ENCODE data around the gene MRPL27.

The MRPL27 gene

DNA sequence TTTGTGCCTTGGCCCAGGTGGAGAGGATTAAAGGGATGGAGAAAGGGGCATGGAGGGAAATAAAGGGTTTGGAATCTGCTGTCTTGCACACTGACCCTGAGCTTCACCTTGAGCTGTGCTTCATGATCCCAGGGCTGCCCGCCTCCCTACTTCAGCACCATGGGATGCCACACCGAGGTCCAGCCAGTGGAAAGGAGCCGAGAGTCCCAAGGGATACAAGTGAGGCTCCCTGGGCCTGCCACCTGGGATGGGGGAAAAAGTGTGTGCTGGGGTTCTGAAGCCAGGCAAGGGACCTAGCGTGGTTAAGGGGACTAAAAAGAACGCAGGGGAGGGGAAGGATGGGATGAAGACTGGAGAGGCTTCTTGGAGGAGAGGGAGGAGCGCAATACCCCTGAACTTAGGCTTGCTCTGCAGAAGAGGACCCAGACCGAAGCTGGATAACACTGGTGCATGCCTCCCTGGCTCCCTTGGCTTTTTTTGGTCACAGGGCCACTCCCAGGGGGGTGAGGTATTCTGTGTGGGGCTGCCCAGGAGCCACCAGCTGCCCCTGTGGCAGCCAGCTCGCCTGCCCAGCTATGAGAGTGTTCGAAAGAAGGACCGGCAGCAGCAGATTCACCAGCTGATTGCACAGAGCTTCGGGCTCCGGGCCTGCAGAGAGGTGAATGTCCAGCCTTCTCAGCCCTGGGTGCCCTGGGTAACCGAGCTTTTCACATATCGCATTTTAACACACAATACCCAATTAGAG is 7.2 kb downstream of the MRPL27 start:
- TF ChIP-seq, protein P1, sequence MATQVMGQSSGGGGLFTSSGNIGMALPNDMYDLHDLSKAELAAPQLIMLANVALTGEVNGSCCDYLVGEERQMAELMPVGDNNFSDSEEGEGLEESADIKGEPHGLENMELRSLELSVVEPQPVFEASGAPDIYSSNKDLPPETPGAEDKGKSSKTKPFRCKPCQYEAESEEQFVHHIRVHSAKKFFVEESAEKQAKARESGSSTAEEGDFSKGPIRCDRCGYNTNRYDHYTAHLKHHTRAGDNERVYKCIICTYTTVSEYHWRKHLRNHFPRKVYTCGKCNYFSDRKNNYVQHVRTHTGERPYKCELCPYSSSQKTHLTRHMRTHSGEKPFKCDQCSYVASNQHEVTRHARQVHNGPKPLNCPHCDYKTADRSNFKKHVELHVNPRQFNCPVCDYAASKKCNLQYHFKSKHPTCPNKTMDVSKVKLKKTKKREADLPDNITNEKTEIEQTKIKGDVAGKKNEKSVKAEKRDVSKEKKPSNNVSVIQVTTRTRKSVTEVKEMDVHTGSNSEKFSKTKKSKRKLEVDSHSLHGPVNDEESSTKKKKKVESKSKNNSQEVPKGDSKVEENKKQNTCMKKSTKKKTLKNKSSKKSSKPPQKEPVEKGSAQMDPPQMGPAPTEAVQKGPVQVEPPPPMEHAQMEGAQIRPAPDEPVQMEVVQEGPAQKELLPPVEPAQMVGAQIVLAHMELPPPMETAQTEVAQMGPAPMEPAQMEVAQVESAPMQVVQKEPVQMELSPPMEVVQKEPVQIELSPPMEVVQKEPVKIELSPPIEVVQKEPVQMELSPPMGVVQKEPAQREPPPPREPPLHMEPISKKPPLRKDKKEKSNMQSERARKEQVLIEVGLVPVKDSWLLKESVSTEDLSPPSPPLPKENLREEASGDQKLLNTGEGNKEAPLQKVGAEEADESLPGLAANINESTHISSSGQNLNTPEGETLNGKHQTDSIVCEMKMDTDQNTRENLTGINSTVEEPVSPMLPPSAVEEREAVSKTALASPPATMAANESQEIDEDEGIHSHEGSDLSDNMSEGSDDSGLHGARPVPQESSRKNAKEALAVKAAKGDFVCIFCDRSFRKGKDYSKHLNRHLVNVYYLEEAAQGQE (IDR thresholded peaks at IDR 0.05; ENCODE audit: insufficient replicate concordance, low read depth): no peak
- TF ChIP-seq SPI1 (IDR thresholded peaks at IDR 0.05; ENCODE audit: borderline replicate concordance, low read depth) (no peak), GABPA (IDR thresholded peaks at IDR 0.05; ENCODE audit: low read depth) (no peak), POLR2AphosphoS5 (IDR thresholded peaks at IDR 0.05; ENCODE audit: low read depth) (no peak)
- TF ChIP-seq, protein P2, sequence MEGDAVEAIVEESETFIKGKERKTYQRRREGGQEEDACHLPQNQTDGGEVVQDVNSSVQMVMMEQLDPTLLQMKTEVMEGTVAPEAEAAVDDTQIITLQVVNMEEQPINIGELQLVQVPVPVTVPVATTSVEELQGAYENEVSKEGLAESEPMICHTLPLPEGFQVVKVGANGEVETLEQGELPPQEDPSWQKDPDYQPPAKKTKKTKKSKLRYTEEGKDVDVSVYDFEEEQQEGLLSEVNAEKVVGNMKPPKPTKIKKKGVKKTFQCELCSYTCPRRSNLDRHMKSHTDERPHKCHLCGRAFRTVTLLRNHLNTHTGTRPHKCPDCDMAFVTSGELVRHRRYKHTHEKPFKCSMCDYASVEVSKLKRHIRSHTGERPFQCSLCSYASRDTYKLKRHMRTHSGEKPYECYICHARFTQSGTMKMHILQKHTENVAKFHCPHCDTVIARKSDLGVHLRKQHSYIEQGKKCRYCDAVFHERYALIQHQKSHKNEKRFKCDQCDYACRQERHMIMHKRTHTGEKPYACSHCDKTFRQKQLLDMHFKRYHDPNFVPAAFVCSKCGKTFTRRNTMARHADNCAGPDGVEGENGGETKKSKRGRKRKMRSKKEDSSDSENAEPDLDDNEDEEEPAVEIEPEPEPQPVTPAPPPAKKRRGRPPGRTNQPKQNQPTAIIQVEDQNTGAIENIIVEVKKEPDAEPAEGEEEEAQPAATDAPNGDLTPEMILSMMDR (IDR thresholded peaks at IDR 0.05; ENCODE audit: insufficient read depth, low read length): no peak
- no peak overlapping the region for H3K27ac ChIP-seq (replicated peaks)
- H3K4me3 ChIP-seq (replicated peaks; ENCODE audit: insufficient read depth, low read length): no peak overlapping the region
- DNase-seq (ENCODE audit: low read depth in 1 of 2, low spot score in 1 of 2): no peak
- no peaks in the 10 kb centered on the region for H3K27me3 ChIP-seq (ENCODE audit: insufficient read depth, poor library complexity, severe bottlenecking)

DNA sequence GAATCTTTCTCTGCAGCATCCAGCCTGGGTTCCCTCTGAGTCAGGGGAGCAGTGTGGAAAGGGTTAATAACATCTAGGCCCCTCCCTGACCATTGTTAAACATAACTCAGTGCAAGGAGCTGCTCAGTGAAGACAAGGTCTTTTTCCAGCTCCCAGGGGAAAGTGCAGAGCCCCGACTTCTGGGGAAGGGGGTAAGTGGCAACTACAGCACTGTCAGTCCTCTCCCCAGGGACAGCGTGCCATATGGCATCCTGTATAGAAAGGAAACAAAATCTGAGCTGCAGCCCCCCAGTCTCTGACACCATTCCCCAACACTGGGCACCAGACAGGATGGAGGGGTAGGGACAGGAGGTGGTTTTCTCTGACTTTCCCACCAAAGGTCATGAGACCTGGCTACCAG is 7.8 kb downstream of the MRPL27 start:
- Histone ChIP-seq H3K27me3 (ENCODE audit: insufficient read depth, poor library complexity, severe bottlenecking) (no peaks in the 10 kb centered on the region), H3K4me3 (replicated peaks; ENCODE audit: insufficient read depth, low read length) (no peak overlapping the region), H3K27ac (replicated peaks) (no peak overlapping the region)
- no peak for DNase-seq (ENCODE audit: low read depth in 1 of 2, low spot score in 1 of 2)
- TF ChIP-seq, protein P2 (IDR thresholded peaks at IDR 0.05; ENCODE audit: insufficient read depth, low read length): no peak
- TF ChIP-seq POLR2AphosphoS5 (IDR thresholded peaks at IDR 0.05; ENCODE audit: low read depth) (no peak), GABPA (IDR thresholded peaks at IDR 0.05; ENCODE audit: low read depth) (no peak), SPI1 (IDR thresholded peaks at IDR 0.05; ENCODE audit: borderline replicate concordance, low read depth) (no peak)
- TF ChIP-seq, protein P1 (IDR thresholded peaks at IDR 0.05; ENCODE audit: insufficient replicate concordance, low read depth): no peak

DNA sequence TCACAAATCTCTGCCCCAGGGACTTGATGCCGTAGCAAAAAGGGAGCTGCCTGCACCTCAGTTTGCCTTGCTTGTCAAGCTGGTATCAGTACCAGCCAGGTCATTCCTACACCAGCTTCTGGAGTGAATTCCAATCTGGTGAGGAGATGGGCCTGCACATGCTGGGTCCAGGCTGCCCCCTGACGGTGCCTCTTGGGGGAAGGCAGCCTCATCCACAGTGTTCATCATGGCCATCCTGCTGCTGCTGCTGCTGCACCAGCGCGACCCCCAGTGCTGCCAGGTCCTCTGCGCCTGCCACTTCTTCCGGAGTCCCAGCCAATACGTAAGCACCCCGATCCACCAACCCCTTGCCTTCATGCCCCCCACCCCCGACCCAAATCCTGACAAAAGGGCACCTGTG is 8.3 kb downstream of the MRPL27 start:
- Histone ChIP-seq H3K27ac (replicated peaks) (no peak overlapping the region), H3K4me3 (replicated peaks; ENCODE audit: insufficient read depth, low read length) (no peak overlapping the region), H3K27me3 (ENCODE audit: insufficient read depth, poor library complexity, severe bottlenecking) (no peaks in the 10 kb centered on the region)
- TF ChIP-seq POLR2AphosphoS5 (IDR thresholded peaks at IDR 0.05; ENCODE audit: low read depth) (no peak), SPI1 (IDR thresholded peaks at IDR 0.05; ENCODE audit: borderline replicate concordance, low read depth) (no peak), GABPA (IDR thresholded peaks at IDR 0.05; ENCODE audit: low read depth) (no peak)
- TF ChIP-seq, protein P1 (IDR thresholded peaks at IDR 0.05; ENCODE audit: insufficient replicate concordance, low read depth): no peak
- TF ChIP-seq, protein P2 (IDR thresholded peaks at IDR 0.05; ENCODE audit: insufficient read depth, low read length): no peak
- no peak for DNase-seq (ENCODE audit: low read depth in 1 of 2, low spot score in 1 of 2)
